Measurements from ENCODE around the gene PIK3C2G. TPM values are rescaled to one million over a fixed set of nuclear protein-coding genes. Genes with fewer than 3 reads are reported as not detected.

The PIK3C2G gene, protein sequence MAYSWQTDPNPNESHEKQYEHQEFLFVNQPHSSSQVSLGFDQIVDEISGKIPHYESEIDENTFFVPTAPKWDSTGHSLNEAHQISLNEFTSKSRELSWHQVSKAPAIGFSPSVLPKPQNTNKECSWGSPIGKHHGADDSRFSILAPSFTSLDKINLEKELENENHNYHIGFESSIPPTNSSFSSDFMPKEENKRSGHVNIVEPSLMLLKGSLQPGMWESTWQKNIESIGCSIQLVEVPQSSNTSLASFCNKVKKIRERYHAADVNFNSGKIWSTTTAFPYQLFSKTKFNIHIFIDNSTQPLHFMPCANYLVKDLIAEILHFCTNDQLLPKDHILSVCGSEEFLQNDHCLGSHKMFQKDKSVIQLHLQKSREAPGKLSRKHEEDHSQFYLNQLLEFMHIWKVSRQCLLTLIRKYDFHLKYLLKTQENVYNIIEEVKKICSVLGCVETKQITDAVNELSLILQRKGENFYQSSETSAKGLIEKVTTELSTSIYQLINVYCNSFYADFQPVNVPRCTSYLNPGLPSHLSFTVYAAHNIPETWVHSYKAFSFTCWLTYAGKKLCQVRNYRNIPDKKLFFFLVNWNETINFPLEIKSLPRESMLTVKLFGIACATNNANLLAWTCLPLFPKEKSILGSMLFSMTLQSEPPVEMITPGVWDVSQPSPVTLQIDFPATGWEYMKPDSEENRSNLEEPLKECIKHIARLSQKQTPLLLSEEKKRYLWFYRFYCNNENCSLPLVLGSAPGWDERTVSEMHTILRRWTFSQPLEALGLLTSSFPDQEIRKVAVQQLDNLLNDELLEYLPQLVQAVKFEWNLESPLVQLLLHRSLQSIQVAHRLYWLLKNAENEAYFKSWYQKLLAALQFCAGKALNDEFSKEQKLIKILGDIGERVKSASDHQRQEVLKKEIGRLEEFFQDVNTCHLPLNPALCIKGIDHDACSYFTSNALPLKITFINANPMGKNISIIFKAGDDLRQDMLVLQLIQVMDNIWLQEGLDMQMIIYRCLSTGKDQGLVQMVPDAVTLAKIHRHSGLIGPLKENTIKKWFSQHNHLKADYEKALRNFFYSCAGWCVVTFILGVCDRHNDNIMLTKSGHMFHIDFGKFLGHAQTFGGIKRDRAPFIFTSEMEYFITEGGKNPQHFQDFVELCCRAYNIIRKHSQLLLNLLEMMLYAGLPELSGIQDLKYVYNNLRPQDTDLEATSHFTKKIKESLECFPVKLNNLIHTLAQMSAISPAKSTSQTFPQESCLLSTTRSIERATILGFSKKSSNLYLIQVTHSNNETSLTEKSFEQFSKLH (N-terminal part only)
- polyA plus RNA-seq (2013, experiment 1 of 2), result not detected
- not detected for polyA plus RNA-seq (2013, experiment 2 of 2)

DNA sequence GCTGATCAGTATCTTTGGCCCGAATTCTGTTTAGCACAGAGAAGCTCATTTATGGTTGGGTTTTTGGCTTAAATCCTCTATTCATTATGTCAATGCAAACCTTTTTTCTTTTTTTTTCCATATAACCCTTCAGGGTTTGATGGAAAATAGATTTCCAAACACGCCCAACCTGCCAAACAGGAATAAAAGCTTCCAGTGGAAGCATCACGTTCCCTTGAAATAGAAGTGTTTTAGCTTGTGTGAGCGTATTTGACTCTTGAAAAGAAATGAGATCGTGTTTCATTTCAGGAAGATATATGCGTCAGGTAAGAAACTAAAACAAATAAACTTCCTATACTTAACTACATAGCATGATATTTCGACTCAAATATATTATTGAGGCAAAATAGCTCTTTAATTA lies at the start of gene PIK3C2G:
PIK3C2G (plus strand) TSS at position 246 of the 400 bp plus-strand sequence. CDS start 20,564 bp downstream, outside the sequence.
- Histone ChIP-seq H3K9ac (ENCODE audit: low read length) (no peak within 1 kb of the TSS), H3K9me3 (ENCODE audit: control insufficient read depth, low read length) (no peaks in the 10 kb centered on the region), H3K4ac (ENCODE audit: low read depth in 1 of 2, low read length in 2 of 2) (no peak within 1 kb of the TSS), H2BK120ac (ENCODE audit: low read depth, low read length) (no peak within 1 kb of the TSS), H3K79me1 (replicated peaks; ENCODE audit: low read length, poor library complexity, severe bottlenecking) (no peaks in the 10 kb centered on the region), H3K27ac (ENCODE audit: low read length, poor library complexity, severe bottlenecking) (no peak within 1 kb of the TSS), H3K14ac (ENCODE audit: low read length in 2 of 2) (no peak within 1 kb of the TSS), H3K4me2 (ENCODE audit: low read length, poor library complexity, severe bottlenecking) (no peak within 1 kb of the TSS), H3K23ac (ENCODE audit: low read length in 2 of 2) (no peak within 1 kb of the TSS), H2AFZ (ENCODE audit: low read depth, low read length) (no peak within 1 kb of the TSS), H3K36me3 (ENCODE audit: control insufficient read depth in 1 of 2, insufficient read depth in 2 of 2, low read depth in 1 of 2, low read length in 2 of 2) (no peaks in the 10 kb centered on the region), H2BK12ac (ENCODE audit: low read length in 2 of 2) (no peak within 1 kb of the TSS), H3K4me1 (ENCODE audit: control insufficient read depth, insufficient read depth, low read depth, low read length) (no peaks in the 10 kb centered on the region), H4K8ac (ENCODE audit: low read length) (no peak within 1 kb of the TSS), H2AK5ac (ENCODE audit: low read length, severe bottlenecking) (no peak within 1 kb of the TSS), H3K18ac (ENCODE audit: low read depth in 1 of 2, low read length in 2 of 2) (no peak within 1 kb of the TSS), H3K4me3 (ENCODE audit: insufficient read depth in 1 of 2, low read depth in 1 of 2, low read length in 2 of 2) (no peak within 1 kb of the TSS), H2BK5ac (ENCODE audit: low read depth, low read length, poor library complexity, severe bottlenecking) (no peak within 1 kb of the TSS), H4K91ac (ENCODE audit: low read length) (no peak within 1 kb of the TSS), H3K27me3 (ENCODE audit: control insufficient read depth in 1 of 2, insufficient read depth in 1 of 2, low read length in 2 of 2) (no peaks in the 10 kb centered on the region), H2BK15ac (ENCODE audit: low read depth, poor library complexity, severe bottlenecking) (no peak within 1 kb of the TSS)
- DNase-seq, result no peak
- WGBS, result 100% methylated on average over 2 of the region's 7 CpGs

DNA sequence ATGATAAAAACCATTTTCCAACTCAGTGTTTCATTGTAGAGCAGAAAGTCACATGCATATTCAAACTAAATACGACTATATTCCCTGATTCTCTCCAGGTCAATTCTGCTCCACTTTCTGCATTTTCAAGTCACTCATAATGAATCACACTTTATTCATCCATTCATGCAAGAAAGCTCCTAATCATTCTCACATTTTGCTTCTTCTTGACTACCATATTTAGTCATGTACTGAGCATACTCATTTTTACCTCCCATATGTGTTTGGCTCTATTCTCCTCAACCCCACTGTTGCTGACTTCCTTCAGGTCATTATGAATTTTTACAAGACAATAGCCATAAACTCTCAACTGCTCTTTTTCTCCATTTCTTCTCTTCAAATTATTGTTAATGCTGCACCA lies 43.4 kb upstream of the PIK3C2G start:
- no peaks in the 10 kb centered on the region for H3K36me3 ChIP-seq (ENCODE audit: control insufficient read depth in 1 of 2, insufficient read depth in 2 of 2, low read depth in 1 of 2, low read length in 2 of 2)
- no peak overlapping the region for H3K14ac ChIP-seq (ENCODE audit: low read length in 2 of 2)
- no peak overlapping the region for H2BK5ac ChIP-seq (ENCODE audit: low read depth, low read length, poor library complexity, severe bottlenecking)
- H3K79me1 ChIP-seq (replicated peaks; ENCODE audit: low read length, poor library complexity, severe bottlenecking), result no peaks in the 10 kb centered on the region
- no peak overlapping the region for H3K9ac ChIP-seq (ENCODE audit: low read length)
- H2BK12ac ChIP-seq (ENCODE audit: low read length in 2 of 2), result no peak overlapping the region
- no peak overlapping the region for H2BK120ac ChIP-seq (ENCODE audit: low read depth, low read length)
- H3K23ac ChIP-seq (ENCODE audit: low read length in 2 of 2), result no peak overlapping the region
- WGBS, result 87% methylated on average over 1 of the region's 1 CpG
- no peak for DNase-seq
- H3K4me1 ChIP-seq (ENCODE audit: control insufficient read depth, insufficient read depth, low read depth, low read length), result no peaks in the 10 kb centered on the region
- H3K4me2 ChIP-seq (ENCODE audit: low read length, poor library complexity, severe bottlenecking), result no peak overlapping the region
- H3K27me3 ChIP-seq (ENCODE audit: control insufficient read depth in 1 of 2, insufficient read depth in 1 of 2, low read length in 2 of 2), result no peaks in the 10 kb centered on the region
- H4K8ac ChIP-seq (ENCODE audit: low read length), result no peak overlapping the region
- H4K91ac ChIP-seq (ENCODE audit: low read length), result no peak overlapping the region
- H3K18ac ChIP-seq (ENCODE audit: low read depth in 1 of 2, low read length in 2 of 2), result no peak overlapping the region
- H3K9me3 ChIP-seq (ENCODE audit: control insufficient read depth, low read length), result no peaks in the 10 kb centered on the region
- no peak overlapping the region for H2AFZ ChIP-seq (ENCODE audit: low read depth, low read length)
- H3K4ac ChIP-seq (ENCODE audit: low read depth in 1 of 2, low read length in 2 of 2), result no peak overlapping the region
- H2BK15ac ChIP-seq (ENCODE audit: low read depth, poor library complexity, severe bottlenecking), result no peak overlapping the region
- H2AK5ac ChIP-seq (ENCODE audit: low read length, severe bottlenecking), result no peak overlapping the region
- H3K4me3 ChIP-seq (ENCODE audit: insufficient read depth in 1 of 2, low read depth in 1 of 2, low read length in 2 of 2), result no peak overlapping the region
- no peak overlapping the region for H3K27ac ChIP-seq (ENCODE audit: low read length, poor library complexity, severe bottlenecking)

DNA sequence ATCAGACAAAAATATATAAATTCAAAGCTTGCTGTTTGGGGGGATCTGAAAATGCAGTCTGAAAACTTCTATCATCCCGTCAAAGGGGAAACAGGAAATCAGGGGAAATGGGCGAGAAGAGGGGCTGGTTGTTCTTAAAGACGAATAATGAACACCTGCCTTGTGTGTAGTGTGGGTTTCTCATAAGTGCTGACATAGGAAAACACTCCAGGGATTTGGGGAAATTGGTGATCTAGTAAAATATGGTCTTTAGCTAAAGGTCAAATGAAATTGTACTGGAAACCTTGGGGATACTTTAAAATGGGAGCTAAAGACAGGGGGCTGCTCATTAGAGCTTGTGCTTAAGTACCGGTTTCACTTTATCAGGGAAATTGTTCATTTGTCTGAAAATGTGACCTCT lies 39.6 kb upstream of the PIK3C2G start:
- WGBS, result 81% methylated on average over 4 of the region's 4 CpGs
- no peak overlapping the region for H2BK5ac ChIP-seq (ENCODE audit: low read depth, low read length, poor library complexity, severe bottlenecking)

More for the DNA sequence above, 39.6 kb upstream of the PIK3C2G start:
- DNase-seq, result no peak
- no peaks in the 10 kb centered on the region for H3K79me1 ChIP-seq (replicated peaks; ENCODE audit: low read length, poor library complexity, severe bottlenecking)
- H2AK5ac ChIP-seq (ENCODE audit: low read length, severe bottlenecking), result no peak overlapping the region
- no peak overlapping the region for H2BK120ac ChIP-seq (ENCODE audit: low read depth, low read length)
- no peak overlapping the region for H4K91ac ChIP-seq (ENCODE audit: low read length)
- no peaks in the 10 kb centered on the region for H3K27me3 ChIP-seq (ENCODE audit: control insufficient read depth in 1 of 2, insufficient read depth in 1 of 2, low read length in 2 of 2)
- H3K14ac ChIP-seq (ENCODE audit: low read length in 2 of 2), result no peak overlapping the region
- H3K4me2 ChIP-seq (ENCODE audit: low read length, poor library complexity, severe bottlenecking), result no peak overlapping the region
- no peak overlapping the region for H2BK12ac ChIP-seq (ENCODE audit: low read length in 2 of 2)
- H3K9ac ChIP-seq (ENCODE audit: low read length), result no peak overlapping the region
- no peak overlapping the region for H3K27ac ChIP-seq (ENCODE audit: low read length, poor library complexity, severe bottlenecking)
- no peak overlapping the region for H2BK15ac ChIP-seq (ENCODE audit: low read depth, poor library complexity, severe bottlenecking)
- no peak overlapping the region for H3K4ac ChIP-seq (ENCODE audit: low read depth in 1 of 2, low read length in 2 of 2)
- no peaks in the 10 kb centered on the region for H3K4me1 ChIP-seq (ENCODE audit: control insufficient read depth, insufficient read depth, low read depth, low read length)
- H4K8ac ChIP-seq (ENCODE audit: low read length), result no peak overlapping the region
- no peaks in the 10 kb centered on the region for H3K9me3 ChIP-seq (ENCODE audit: control insufficient read depth, low read length)
- H3K23ac ChIP-seq (ENCODE audit: low read length in 2 of 2), result no peak overlapping the region
- no peaks in the 10 kb centered on the region for H3K36me3 ChIP-seq (ENCODE audit: control insufficient read depth in 1 of 2, insufficient read depth in 2 of 2, low read depth in 1 of 2, low read length in 2 of 2)
- no peak overlapping the region for H3K18ac ChIP-seq (ENCODE audit: low read depth in 1 of 2, low read length in 2 of 2)
- H3K4me3 ChIP-seq (ENCODE audit: insufficient read depth in 1 of 2, low read depth in 1 of 2, low read length in 2 of 2), result no peak overlapping the region
- no peak overlapping the region for H2AFZ ChIP-seq (ENCODE audit: low read depth, low read length)

Data from mesenchymal stem cell (in vitro differentiated cells and primary cell).